Uterus (tissue), 4 donors: ENCODE results near the gene MAP3K20. TPM values are rescaled to one million over a fixed set of nuclear protein-coding genes. Genes with fewer than 3 reads are reported as not detected.

Experiments used
- DNase-seq, 2 donors: peaks; one replicate each; pipeline ENCODE4 v3.0.0-alpha.2; 2019 to 2020
- H3K27ac ChIP-seq, 2 donors: fragments of 200-600 bp; sonication (generic); 1 replicate in 1 of 2; 2 replicates in 1 of 2; pipeline ENCODE4 v1.5.1; 2016 to 2018
- H3K27me3 ChIP-seq, 2 donors: fragments of 200-600 bp; sonication (generic); one replicate each; pipeline ENCODE4 v1.5.1; 2018 to 2019; ENCODE audit warnings: control low read depth in 1 of 2
- H3K36me3 ChIP-seq, 2 donors: fragments of 200-600 bp; sonication (generic); one replicate each; pipeline ENCODE4 v1.5.1; 2019; ENCODE audit warnings: control low read depth in 1 of 2
- H3K4me1 ChIP-seq, 2 donors: fragments of 200-600 bp; sonication (generic); one replicate each; pipeline ENCODE4 v1.5.1; 2018 to 2019; ENCODE audit warnings: control low read depth in 1 of 2
- H3K4me3 ChIP-seq, 2 donors: fragments of 200-600 bp; sonication (generic); 1 replicate in 1 of 2; 2 replicates in 1 of 2; pipeline ENCODE4 v1.5.1; 2018 to 2019; ENCODE audit warnings: mild to moderate bottlenecking in 1 of 2
- H3K9me3 ChIP-seq, 2 donors: fragments of 200-600 bp; sonication (generic); one replicate each; pipeline ENCODE4 v1.5.1; 2019; ENCODE audit warnings: control low read depth in 1 of 2
- CTCF ChIP-seq, 4 experiments: fragments of 200-600 bp in 2 of 4; fragments of 450-650 bp in 2 of 4; sonication (generic) in 2 of 4; IDR thresholded peaks; one replicate each; pipeline ENCODE4 v1.5.1; 2016 to 2019; ENCODE audit warnings: antibody characterized with exemption in 4 of 4, mild to moderate bottlenecking in 2 of 4, moderate library complexity in 1 of 4
- POLR2A ChIP-seq, 2 donors: fragments of 450-650 bp; IDR thresholded peaks; one replicate each; pipeline ENCODE4 v1.6.1; 2016; ENCODE audit warnings: antibody characterized with exemption in 2 of 2, mild to moderate bottlenecking in 1 of 2, moderate library complexity in 1 of 2
- intact Hi-C: fragments of 100-400 bp; cut with DNase I; formaldehyde crosslinking; loops from one replicate; pipeline ENCODE4 v1.15.1; 2023; ENCODE audit warnings: low total_unique reads
- total RNA-seq, 4 donors: library from RNA; depleted of rRNA in 3 of 4; stranded (reverse); fragments of >200 nt in 3 of 4; gene quantifications; one replicate each; pipeline versions ENCODE4 v1.1.0 to v1.2.4, GENCODE V29; 2014 to 2023
- donor health status: DM: yes; HTN: yes; CAD: no.

MAP3K20 gene
- total RNA-seq, 4 donors from 2014 or later = 47.6 to 183 (median 124) TPM

DNA sequence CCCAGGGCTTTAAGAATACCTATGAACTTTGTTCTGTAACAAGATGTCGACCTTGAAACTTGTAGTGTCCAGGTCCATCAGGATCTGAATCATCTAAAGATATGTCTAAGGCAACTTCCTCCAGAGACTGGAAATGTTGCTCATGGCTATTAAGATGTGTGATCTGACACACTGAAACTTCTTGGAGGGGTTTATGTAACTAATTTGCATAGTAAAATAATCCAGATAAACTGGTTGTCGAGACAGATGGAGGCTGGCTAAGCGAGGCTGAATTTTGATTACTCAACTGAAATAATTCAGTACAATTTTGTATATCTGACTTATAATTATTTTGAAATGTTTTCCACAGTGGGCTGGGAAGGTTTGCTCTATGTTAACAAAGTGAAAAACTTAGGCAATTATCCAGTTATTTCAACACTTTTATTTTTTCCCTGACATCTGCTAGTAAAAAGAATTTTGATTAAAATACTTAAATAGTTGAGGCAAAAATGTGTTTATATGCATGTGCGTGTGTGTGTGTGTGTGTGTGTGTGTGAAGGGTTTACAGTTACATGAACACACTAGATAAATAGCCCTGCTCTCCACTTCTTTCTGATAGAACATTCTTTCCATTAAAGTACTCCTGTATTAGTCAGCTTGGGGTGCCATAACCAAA, 11.4 kb upstream of the MAP3K20 start:
- peak in 1 of 2 donors; percentile 48 for DNase-seq
- no peaks in the 10 kb centered on the region for H3K27me3 ChIP-seq

GRCh38 chr2:173066887-173067676, 8.6 kb upstream of the MAP3K20 start:
- no peak overlapping the region for H3K4me3 ChIP-seq
- no peaks in the 10 kb centered on the region for H3K9me3 ChIP-seq
- H3K27ac ChIP-seq = no peak overlapping the region
- TF ChIP-seq POLR2A (IDR thresholded peaks at IDR 0.05) (no peak), CTCF (IDR thresholded peaks at IDR 0.05) (no peak)
- H3K36me3 ChIP-seq = no peaks in the 10 kb centered on the region
- intact Hi-C loops = no loop called here
- DNase-seq = no peak
- H3K27me3 ChIP-seq = no peaks in the 10 kb centered on the region
- no peaks in the 10 kb centered on the region for H3K4me1 ChIP-seq

More for the DNA sequence above, 11.4 kb upstream of the MAP3K20 start:
- no peaks in the 10 kb centered on the region for H3K36me3 ChIP-seq
- intact Hi-C loops = no loop called here
- no peaks in the 10 kb centered on the region for H3K4me1 ChIP-seq
- TF ChIP-seq POLR2A (IDR thresholded peaks at IDR 0.05) (no peak), CTCF (IDR thresholded peaks at IDR 0.05) (no peak)
- H3K9me3 ChIP-seq = no peaks in the 10 kb centered on the region
- no peak overlapping the region for H3K4me3 ChIP-seq
- H3K27ac ChIP-seq = peak overlapping the region in 1 of 2 donors; percentile 44

DNA sequence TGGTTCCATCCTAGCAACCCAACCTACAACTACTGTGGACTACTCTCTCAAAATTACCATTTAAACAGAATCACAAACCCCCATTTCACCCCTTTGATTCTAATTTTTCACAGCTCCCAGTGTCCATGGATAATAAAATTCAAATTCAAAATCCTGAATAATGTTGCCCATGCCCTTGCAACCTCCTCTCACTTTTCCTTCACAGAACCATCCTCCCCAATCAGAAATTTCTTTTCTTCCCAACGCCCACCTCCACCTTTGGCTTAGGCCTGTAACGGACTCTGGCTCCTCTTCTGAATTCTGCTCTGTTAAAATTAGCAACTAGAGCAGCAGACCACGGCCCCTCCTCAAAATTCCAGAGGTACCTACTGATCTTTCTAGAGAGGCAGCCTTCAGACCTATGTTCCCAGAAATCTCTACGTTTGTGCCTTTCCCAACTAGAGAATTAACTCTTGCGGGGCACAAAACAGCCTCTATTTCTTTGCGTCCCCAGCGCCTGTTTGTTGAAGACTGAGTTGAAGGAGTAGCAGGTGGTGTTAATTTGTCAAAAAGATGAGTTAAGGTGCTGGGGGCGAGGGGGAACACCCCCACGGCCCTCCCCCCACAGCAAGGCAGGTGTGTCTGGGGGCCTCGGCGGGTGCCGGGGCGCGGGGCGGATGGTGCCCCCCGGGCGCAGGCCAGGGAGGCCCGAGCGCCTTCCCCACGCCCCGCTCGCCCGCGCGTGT, 428 bp upstream of the MAP3K20 start:
- H3K27ac ChIP-seq = peak overlapping the region; percentile 98 to 99
- H3K27me3 ChIP-seq = no peaks in the 10 kb centered on the region
- H3K9me3 ChIP-seq = no peaks in the 10 kb centered on the region
- no peaks in the 10 kb centered on the region for H3K36me3 ChIP-seq
- H3K4me1 ChIP-seq = no peaks in the 10 kb centered on the region
- no peak for DNase-seq
- intact Hi-C loops = no loop called here
- TF ChIP-seq CTCF (IDR thresholded peaks at IDR 0.05) (no peak), POLR2A (IDR thresholded peaks at IDR 0.05) (no peak)
- H3K4me3 ChIP-seq = peak overlapping the region; percentile 63 to 74

DNA sequence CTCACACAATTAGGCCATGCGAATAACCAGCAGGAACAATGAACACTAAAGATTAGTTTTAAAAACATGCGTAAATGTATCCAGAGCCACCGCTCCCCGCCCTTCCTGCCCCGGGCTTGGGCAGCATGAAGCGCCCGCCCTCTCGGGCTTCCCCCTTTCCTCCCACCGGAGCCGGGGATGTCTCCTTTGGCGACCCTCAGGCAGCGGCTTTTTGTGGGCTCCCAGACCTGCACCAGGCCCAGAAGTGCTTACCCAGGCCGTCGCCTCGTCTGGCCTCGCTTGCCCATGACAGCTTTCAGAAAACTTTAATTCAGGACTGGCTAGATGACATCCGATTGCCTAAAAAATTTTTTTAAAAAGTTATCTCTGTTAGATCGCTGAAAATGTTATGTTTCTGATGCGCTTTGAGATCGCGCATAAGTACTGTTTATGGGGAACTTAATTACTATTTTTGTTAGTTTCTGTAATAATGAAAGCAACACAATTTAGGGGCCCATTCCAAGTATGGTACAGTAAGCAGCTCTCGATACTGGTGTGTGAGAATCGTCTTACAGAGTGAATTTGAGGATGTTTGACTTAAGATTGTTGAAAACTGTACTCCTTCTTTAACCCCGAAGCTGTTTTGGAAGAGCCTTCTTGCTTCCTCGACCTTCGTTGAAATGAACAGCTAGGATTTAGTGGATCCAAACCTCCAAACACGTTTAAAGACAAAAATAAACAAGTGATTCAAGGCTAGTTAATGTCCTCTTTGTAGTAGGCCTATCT, 1.1 kb downstream of the MAP3K20 start:
- Histone ChIP-seq H3K36me3 (no peaks in the 10 kb centered on the region), H3K9me3 (no peaks in the 10 kb centered on the region), H3K4me1 (no peaks in the 10 kb centered on the region), H3K4me3 (peak overlapping the region; percentile 63 to 74), H3K27ac (peak overlapping the region; percentile 98 to 99), H3K27me3 (no peaks in the 10 kb centered on the region)
- intact Hi-C loops = no loop called here
- TF ChIP-seq POLR2A (IDR thresholded peaks at IDR 0.05) (no peak), CTCF (IDR thresholded peaks at IDR 0.05) (no peak)
- peak; percentile 56 to 57 for DNase-seq
